GM12878 (cell line): ENCODE measurements around the gene RPGRIP1L. TPM values are rescaled to one million over a fixed set of nuclear protein-coding genes. Genes with fewer than 3 reads are reported as not detected.

Experiments used
- ATAC-seq: fragments of 200-7000 bp; cut with Tn5 transposase; 3 replicates; pipeline ENCODE4 v1.9.1; 2020; ENCODE audit warnings: mild to moderate bottlenecking, moderate library complexity
- BruUV-seq: library from RNA; stranded (reverse); fragments of 400-500 nt; replicated peaks from 2 replicates; lab custom pipeline; 2021; lab: Mats Ljungman, UMichigan
- CTCF ChIA-PET: fragments of 300-600 bp; sonication (Branson Sonifier 250); formaldehyde crosslinking; extraction: SDS; loops from one replicate; lab custom pipeline; 2021; ENCODE audit warnings: inconsistent platforms; lab: Yijun Ruan, JAX
- POLR2A ChIA-PET: fragments of 350-600 bp; formaldehyde crosslinking; extraction: SDS; loops from one replicate; lab custom pipeline; 2021; ENCODE audit warnings: inconsistent platforms; lab: Charles Lee
- RAD21 ChIA-PET: fragments of 300-600 bp; sonication (Branson Sonifier 250); formaldehyde crosslinking; loops from one replicate; lab custom pipeline; 2023; ENCODE audit warnings: antibody characterized with exemption; ENCODE audit not compliant: unreplicated experiment; lab: Charles Lee
- SMC1A ChIA-PET: fragments of 300-600 bp; sonication (Branson Sonifier 250); formaldehyde crosslinking; loops from one replicate; lab custom pipeline; 2023; ENCODE audit not compliant: unreplicated experiment, uncharacterized antibody; lab: Charles Lee
- DNase-seq: peaks from one replicate; pipeline ENCODE4 v3.0.0-alpha.2; 2011; ENCODE audit warnings: low read depth, low spot score
- FAIRE-seq: peaks from 3 replicates; lab custom pipeline; 2011; peaks lifted over from hg19 to GRCh38; lab: Jason Lieb, UNC
- H2AFZ ChIP-seq: 2 replicates; pipeline ENCODE4 v1.6.0; 2011; ENCODE audit warnings: low read depth, low read length, control low read depth; ENCODE audit not compliant: control insufficient read depth
- H3K27ac ChIP-seq: 2 replicates; pipeline ENCODE4 v1.5.1; 2011; ENCODE audit warnings: control low read depth; ENCODE audit not compliant: control insufficient read depth, insufficient read depth
- H3K27me3 ChIP-seq, 2 experiments: replicated peaks in 1 of 2; 2 replicates each; pipeline versions ENCODE4 v1.6.0 to v1.6.1; 2011; ENCODE audit warnings: low read length in 1 of 2; ENCODE audit not compliant: control insufficient read depth in 2 of 2, insufficient read depth in 2 of 2
- H3K36me3 ChIP-seq, 2 experiments: 2 replicates each; pipeline ENCODE4 v1.5.1; 2011; ENCODE audit warnings: low read length in 1 of 2; ENCODE audit not compliant: control insufficient read depth in 2 of 2, insufficient read depth in 2 of 2
- H3K4me1 ChIP-seq: 2 replicates; pipeline ENCODE4 v1.6.1; 2011; ENCODE audit warnings: mild to moderate bottlenecking, low read length, moderate library complexity, mixed read lengths; ENCODE audit not compliant: control insufficient read depth, insufficient read depth
- H3K4me2 ChIP-seq: 2 replicates; pipeline ENCODE4 v1.6.0; 2011; ENCODE audit warnings: control low read depth; ENCODE audit not compliant: control insufficient read depth, insufficient read depth
- H3K4me3 ChIP-seq: fragments of 200-600 bp; sonication (generic); 2 replicates; pipeline ENCODE4 v1.5.1; 2016
- H3K79me2 ChIP-seq: 2 replicates; pipeline ENCODE4 v1.6.0; 2011; ENCODE audit warnings: low read length; ENCODE audit not compliant: control insufficient read depth, insufficient read depth
- H3K9ac ChIP-seq: 2 replicates; pipeline ENCODE4 v1.8.0; 2011; ENCODE audit warnings: low read length, control low read depth, mixed read lengths; ENCODE audit not compliant: control insufficient read depth, insufficient read depth
- H3K9me3 ChIP-seq: replicated peaks from 3 replicates; pipeline ENCODE4 v1.5.1; 2011; ENCODE audit warnings: mild to moderate bottlenecking, low read length; ENCODE audit not compliant: control insufficient read depth, insufficient read depth
- H4K20me1 ChIP-seq: 2 replicates; pipeline ENCODE4 v1.6.0; 2011; ENCODE audit not compliant: control insufficient read depth, insufficient read depth
- HSF1 ChIP-seq: fragments of 150-350 bp; IDR thresholded peaks from 2 replicates; pipeline ENCODE4 v1.6.1; 2014; ENCODE audit warnings: mild to moderate bottlenecking, low read depth, low read length
- KAT2A ChIP-seq: conservative IDR thresholded peaks from 2 replicates; pipeline ENCODE4 v1.6.1; 2011; ENCODE audit warnings: low read depth, low read length; ENCODE audit not compliant: control insufficient read depth
- NFIC ChIP-seq: IDR thresholded peaks from 2 replicates; pipeline ENCODE4 v1.6.1; 2012; ENCODE audit warnings: low read depth, mild to moderate bottlenecking, inconsistent platforms, low read length, moderate library complexity
- POLR2A ChIP-seq: IDR thresholded peaks from 2 replicates; pipeline ENCODE4 v1.6.1; 2011; ENCODE audit warnings: low read depth, mild to moderate bottlenecking, low read length
- RAD51 ChIP-seq: fragments of 450-650 bp; IDR thresholded peaks from 2 replicates; pipeline ENCODE4 v1.6.1; 2016; ENCODE audit warnings: moderate library complexity, mild to moderate bottlenecking, inconsistent platforms
- WGBS: methylation state at CpG from one replicate; pipeline ENCODE4 v1.1.6; 2016; ENCODE audit warnings: low lambda C conversion rate; ENCODE audit not compliant: insufficient replicate concordance, insufficient coverage; ENCODE audit errors: missing lambda C conversion rate; 5-methylcytosine and 5-hydroxymethylcytosine counted together
- in situ Hi-C: fragments of 300-500 bp; cut with MboI; formaldehyde crosslinking; loops from 9 replicates; pipeline ENCODE4 v1.14.3; 2018; ENCODE audit warnings: mixed read lengths
- intact Hi-C: fragments of 100-400 bp; cut with micrococcal nuclease; formaldehyde crosslinking; loops from one replicate; pipeline ENCODE4 v1.14.2; 2022; ENCODE audit not compliant: unreplicated experiment
- polyA plus RNA-seq, 11 experiments: library from polyadenylated mRNA; depleted of rRNA in 4 of 11; unstranded in 6 of 11; stranded (reverse) in 5 of 11; fragments of >200 nt; fragmentation: Nextera tagmentation in 4 of 11; fragmentation: Illumina TruSeq in 1 of 11; extraction: Ambion mirVana in 4 of 11; extraction: Trizol in 1 of 11; gene quantifications; 1 replicate in 1 of 11; 2 replicates in 10 of 11; pipeline versions ENCODE4 v1.2.1 to v1.2.3, GENCODE V29; 2011 to 2016; ENCODE audit warnings: inconsistent platforms in 2 of 11, missing spikeins in 2 of 11, low read depth in 1 of 11
- total RNA-seq, 4 experiments: library from RNA; depleted of rRNA in 3 of 4; stranded (reverse); fragments of >200 nt in 3 of 4; fragmentation: Illumina TruSeq in 1 of 4; extraction: Trizol in 1 of 4; gene quantifications; 2 replicates each; pipeline versions ENCODE4 v1.2.1 to v1.2.3, GENCODE V29; 2013 to 2021

RPGRIP1L gene
- total and polyA plus RNA-seq, 10 of the 15 experiments (the other 5 are each of a cell fraction or from before 2014, with no cell fraction given), result 3.5 to 9.6 (median 4.4) TPM

GRCh38 chr16:53745086-53745485 lies 41.4 kb upstream of the RPGRIP1L start:
- DNase-seq (no peak), FAIRE-seq (no peak), ATAC-seq (no peak)
- TF ChIP-seq RAD51, result no peak
- no peak for TF ChIP-seq KAT2A
- no peak for TF ChIP-seq POLR2A
- no peak for TF ChIP-seq NFIC
- TF ChIP-seq HSF1, result no peak
- no peaks in the 10 kb centered on the region for H3K27me3 ChIP-seq
- H3K4me2 ChIP-seq, result no peak overlapping the region
- CTCF ChIA-PET, result interaction anchor here (0.9 to 3.5 kb wide), 11 partner anchors 10 to 199 kb away, joined by 3 to 44 read pairs (median 5); no protein-coding TSS in a partner anchor
- no peak overlapping the region for H2AFZ ChIP-seq
- WGBS, result 62% methylated on average over 3 of the region's 3 CpGs
- BruUV-seq, result no TSS peak
- no peaks in the 10 kb centered on the region; the same call in none of the 2 replicates for H3K79me2 ChIP-seq
- no peaks in the 10 kb centered on the region for H4K20me1 ChIP-seq
- RAD21 ChIA-PET, result interaction anchor here (2.6 kb wide), 1 partner anchor 9 kb away, joined by 8 read pairs; no protein-coding TSS in a partner anchor
- H3K9me3 ChIP-seq, result peaks cover 2% of the 10 kb centered on the region; the same call in 2 of the 3 replicates
- SMC1A ChIA-PET, result interaction anchor here (0.7 to 5.1 kb wide), 9 partner anchors 8 to 62 kb away, joined by 3 to 28 read pairs (median 6); no protein-coding TSS in a partner anchor
- POLR2A ChIA-PET, result interaction anchor here (0.6 to 1.6 kb wide), 6 partner anchors 9 to 511 kb away, joined by 3 to 9 read pairs (median 3); no protein-coding TSS in a partner anchor
- peaks cover 4% of the 10 kb centered on the region for H3K4me1 ChIP-seq
- in situ Hi-C loops (no loop called here), intact Hi-C loops (no loop called here)
- H3K36me3 ChIP-seq, result no peaks in the 10 kb centered on the region
- no peak overlapping the region for H3K4me3 ChIP-seq
- no peak overlapping the region for H3K27ac ChIP-seq
- no peak overlapping the region for H3K9ac ChIP-seq
